Gastrocnemius medialis (tissue), 4 donors: ENCODE results near the gene RAB3C.

Experiments
- CTCF ChIP-seq, 5 experiments: fragments of 450-650 bp in 3 of 5; fragments of 200-600 bp in 2 of 5; sonication (generic) in 2 of 5; IDR thresholded peaks in 4 of 5; conservative IDR thresholded peaks in 1 of 5; 1 replicate in 4 of 5; 2 replicates in 1 of 5; pipeline ENCODE4 v1.5.1; 2016 to 2019; ENCODE audit warnings: antibody characterized with exemption in 5 of 5, mild to moderate bottlenecking in 3 of 5, moderate library complexity in 3 of 5
- POLR2A ChIP-seq, 2 donors: fragments of 450-650 bp; IDR thresholded peaks; one replicate each; pipeline ENCODE4 v1.6.1; 2017; ENCODE audit warnings: antibody characterized with exemption in 2 of 2, mild to moderate bottlenecking in 2 of 2, moderate library complexity in 2 of 2

DNA sequence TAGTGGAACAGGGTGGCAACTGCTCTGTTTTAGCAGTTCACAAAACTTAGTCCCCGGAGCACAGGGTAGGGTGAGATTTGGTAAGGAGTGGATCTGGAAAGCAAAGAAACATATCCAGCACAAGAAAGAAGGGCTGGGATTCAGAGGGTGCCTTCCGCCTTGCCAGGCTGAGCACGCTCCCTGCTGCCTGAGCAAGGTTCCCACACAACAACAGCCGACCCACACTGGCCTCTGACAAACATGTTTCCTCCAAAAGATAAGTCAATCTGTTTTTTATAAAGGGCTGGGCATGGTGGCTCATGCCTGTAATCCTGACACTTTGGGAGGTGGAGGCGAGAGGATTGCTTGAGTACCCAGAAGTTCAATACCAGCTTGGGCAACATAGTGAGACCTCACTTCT, 45.8 kb downstream of the RAB3C start:
- TF ChIP-seq POLR2A (IDR thresholded peaks at IDR 0.05) (no peak), CTCF (IDR thresholded peaks at IDR 0.05 in 4 of 5, conservative IDR thresholded peaks at IDR 0.05 in 1 of 5) (no peak)
